HL-60 (cell line): ENCODE data around the gene ADAMTS17.

ENCODE experiments used
- DNase-seq, 2 experiments: peaks; one replicate each; pipeline ENCODE4 v3.0.0-alpha.2; 2010 to 2020; ENCODE audit warnings: low read depth in 1 of 2, low spot score in 1 of 2
- H3K27ac ChIP-seq: fragments of 250-450 bp; sonication (Bioruptor Pico); replicated peaks from 2 replicates; pipeline ENCODE4 v1.5.1; 2020; ENCODE audit warnings: mild to moderate bottlenecking, moderate library complexity
- H3K27me3 ChIP-seq: fragments of 250-450 bp; sonication (Bioruptor Pico); 2 replicates; pipeline ENCODE4 v1.5.1; 2021; ENCODE audit warnings: mild to moderate bottlenecking, moderate library complexity; ENCODE audit not compliant: insufficient read depth, poor library complexity, severe bottlenecking
- H3K4me3 ChIP-seq: replicated peaks from 2 replicates; pipeline ENCODE4 v1.5.1; 2011; ENCODE audit warnings: mild to moderate bottlenecking, control low read depth, low read length; ENCODE audit not compliant: insufficient read depth
- GABPA ChIP-seq: IDR thresholded peaks from 2 replicates; pipeline ENCODE4 v1.6.1; 2012; ENCODE audit warnings: low read depth
- POLR2AphosphoS5 ChIP-seq: IDR thresholded peaks from 2 replicates; pipeline ENCODE4 v1.6.1; 2012; ENCODE audit warnings: low read depth
- SPI1 ChIP-seq: IDR thresholded peaks from 2 replicates; pipeline ENCODE4 v1.6.1; 2012; ENCODE audit warnings: low read depth, mild to moderate bottlenecking, borderline replicate concordance
- TF ChIP-seq, protein P1 (sequence below): IDR thresholded peaks from one replicate; pipeline ENCODE4 v1.5.1; 2011; ENCODE audit warnings: low read length, control low read depth, inconsistent platforms; ENCODE audit not compliant: insufficient read depth
- TF ChIP-seq, protein P2 (sequence below): IDR thresholded peaks from 2 replicates; pipeline ENCODE4 v1.6.1; 2012; ENCODE audit warnings: low read depth; ENCODE audit not compliant: insufficient replicate concordance

ADAMTS17 gene

DNA sequence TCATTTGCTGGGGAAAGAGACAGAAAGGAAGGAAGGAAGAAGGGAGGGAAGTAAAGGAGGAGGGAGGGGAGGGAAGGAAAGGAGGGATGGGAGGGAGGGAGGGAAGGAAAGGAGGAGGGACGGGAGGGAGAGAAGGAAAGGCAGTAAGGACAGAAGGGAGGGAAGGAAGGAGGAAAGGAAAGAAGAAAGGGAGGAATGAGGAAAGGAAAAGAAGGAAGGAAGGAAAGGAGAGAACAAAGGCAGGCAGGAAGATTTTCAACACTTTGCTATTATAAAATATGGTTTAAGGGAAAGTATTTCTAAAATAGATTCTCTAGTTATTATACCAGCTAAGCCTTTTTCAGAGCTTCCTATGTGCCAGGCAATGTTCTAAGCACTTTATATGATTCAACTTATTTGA, 330.5 kb downstream of the ADAMTS17 start:
- TF ChIP-seq POLR2AphosphoS5 = no peak
- TF ChIP-seq GABPA = no peak
- TF ChIP-seq, protein P1, sequence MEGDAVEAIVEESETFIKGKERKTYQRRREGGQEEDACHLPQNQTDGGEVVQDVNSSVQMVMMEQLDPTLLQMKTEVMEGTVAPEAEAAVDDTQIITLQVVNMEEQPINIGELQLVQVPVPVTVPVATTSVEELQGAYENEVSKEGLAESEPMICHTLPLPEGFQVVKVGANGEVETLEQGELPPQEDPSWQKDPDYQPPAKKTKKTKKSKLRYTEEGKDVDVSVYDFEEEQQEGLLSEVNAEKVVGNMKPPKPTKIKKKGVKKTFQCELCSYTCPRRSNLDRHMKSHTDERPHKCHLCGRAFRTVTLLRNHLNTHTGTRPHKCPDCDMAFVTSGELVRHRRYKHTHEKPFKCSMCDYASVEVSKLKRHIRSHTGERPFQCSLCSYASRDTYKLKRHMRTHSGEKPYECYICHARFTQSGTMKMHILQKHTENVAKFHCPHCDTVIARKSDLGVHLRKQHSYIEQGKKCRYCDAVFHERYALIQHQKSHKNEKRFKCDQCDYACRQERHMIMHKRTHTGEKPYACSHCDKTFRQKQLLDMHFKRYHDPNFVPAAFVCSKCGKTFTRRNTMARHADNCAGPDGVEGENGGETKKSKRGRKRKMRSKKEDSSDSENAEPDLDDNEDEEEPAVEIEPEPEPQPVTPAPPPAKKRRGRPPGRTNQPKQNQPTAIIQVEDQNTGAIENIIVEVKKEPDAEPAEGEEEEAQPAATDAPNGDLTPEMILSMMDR = no peak
- TF ChIP-seq, protein P2, sequence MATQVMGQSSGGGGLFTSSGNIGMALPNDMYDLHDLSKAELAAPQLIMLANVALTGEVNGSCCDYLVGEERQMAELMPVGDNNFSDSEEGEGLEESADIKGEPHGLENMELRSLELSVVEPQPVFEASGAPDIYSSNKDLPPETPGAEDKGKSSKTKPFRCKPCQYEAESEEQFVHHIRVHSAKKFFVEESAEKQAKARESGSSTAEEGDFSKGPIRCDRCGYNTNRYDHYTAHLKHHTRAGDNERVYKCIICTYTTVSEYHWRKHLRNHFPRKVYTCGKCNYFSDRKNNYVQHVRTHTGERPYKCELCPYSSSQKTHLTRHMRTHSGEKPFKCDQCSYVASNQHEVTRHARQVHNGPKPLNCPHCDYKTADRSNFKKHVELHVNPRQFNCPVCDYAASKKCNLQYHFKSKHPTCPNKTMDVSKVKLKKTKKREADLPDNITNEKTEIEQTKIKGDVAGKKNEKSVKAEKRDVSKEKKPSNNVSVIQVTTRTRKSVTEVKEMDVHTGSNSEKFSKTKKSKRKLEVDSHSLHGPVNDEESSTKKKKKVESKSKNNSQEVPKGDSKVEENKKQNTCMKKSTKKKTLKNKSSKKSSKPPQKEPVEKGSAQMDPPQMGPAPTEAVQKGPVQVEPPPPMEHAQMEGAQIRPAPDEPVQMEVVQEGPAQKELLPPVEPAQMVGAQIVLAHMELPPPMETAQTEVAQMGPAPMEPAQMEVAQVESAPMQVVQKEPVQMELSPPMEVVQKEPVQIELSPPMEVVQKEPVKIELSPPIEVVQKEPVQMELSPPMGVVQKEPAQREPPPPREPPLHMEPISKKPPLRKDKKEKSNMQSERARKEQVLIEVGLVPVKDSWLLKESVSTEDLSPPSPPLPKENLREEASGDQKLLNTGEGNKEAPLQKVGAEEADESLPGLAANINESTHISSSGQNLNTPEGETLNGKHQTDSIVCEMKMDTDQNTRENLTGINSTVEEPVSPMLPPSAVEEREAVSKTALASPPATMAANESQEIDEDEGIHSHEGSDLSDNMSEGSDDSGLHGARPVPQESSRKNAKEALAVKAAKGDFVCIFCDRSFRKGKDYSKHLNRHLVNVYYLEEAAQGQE = no peak
- TF ChIP-seq SPI1 = no peak
- DNase-seq = no peak
- Histone ChIP-seq H3K27me3 (no peaks in the 10 kb centered on the region), H3K4me3 (no peak overlapping the region), H3K27ac (no peak overlapping the region)

DNA sequence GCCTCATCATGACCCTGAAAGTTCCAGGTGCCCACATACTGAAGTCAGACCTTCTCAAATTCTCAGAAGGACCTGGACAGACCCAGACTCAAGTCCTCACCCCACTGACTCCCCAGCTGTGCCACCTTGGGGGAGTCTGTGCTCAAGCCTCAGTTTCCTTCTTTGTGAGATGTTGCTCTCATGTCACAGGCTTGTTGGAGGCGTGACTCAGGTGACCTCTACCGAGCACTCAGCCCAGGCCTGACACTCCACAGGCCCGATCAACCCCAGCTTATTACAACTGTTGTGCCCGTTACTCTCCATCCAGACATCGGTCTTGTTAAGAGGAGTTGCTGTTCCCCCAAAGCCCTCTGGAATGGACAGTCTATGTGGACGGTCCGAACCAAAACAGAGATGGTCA, 332.4 kb downstream of the ADAMTS17 start:
- DNase-seq = no peak
- TF ChIP-seq GABPA (no peak), POLR2AphosphoS5 (no peak), SPI1 (no peak)
- TF ChIP-seq, protein P1 = no peak
- TF ChIP-seq, protein P2 = no peak
- no peak overlapping the region for H3K27ac ChIP-seq
- no peak overlapping the region for H3K4me3 ChIP-seq
- no peaks in the 10 kb centered on the region for H3K27me3 ChIP-seq

DNA sequence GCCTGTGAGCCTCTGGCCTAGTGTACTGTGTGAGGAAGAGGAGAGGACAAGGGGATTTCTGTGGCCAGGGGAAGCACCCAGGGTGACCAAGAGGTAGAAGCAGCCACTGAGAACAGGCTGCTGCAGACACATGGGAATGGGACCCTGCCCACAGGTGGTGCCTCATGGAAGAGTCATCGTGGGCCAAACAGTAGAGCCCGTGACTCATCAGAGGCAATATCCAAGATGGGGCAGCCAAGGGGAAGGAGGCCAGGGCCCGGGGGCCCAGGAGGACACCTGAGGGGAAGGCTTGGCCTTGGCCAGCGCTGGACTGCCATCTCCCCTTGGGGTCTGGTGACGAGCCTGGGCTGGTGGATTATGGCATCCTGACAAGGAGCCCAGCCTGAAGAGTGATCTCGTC, 333.5 kb downstream of the ADAMTS17 start:
- Histone ChIP-seq H3K27ac (no peak overlapping the region), H3K27me3 (no peaks in the 10 kb centered on the region), H3K4me3 (no peak overlapping the region)
- DNase-seq = no peak
- TF ChIP-seq GABPA (no peak), SPI1 (no peak), POLR2AphosphoS5 (no peak)
- TF ChIP-seq, protein P2 = no peak
- TF ChIP-seq, protein P1 = no peak
